Astrocyte (in vitro differentiated cells and primary cell): ENCODE data around the gene TXLNB. TPM values are rescaled to one million over a fixed set of nuclear protein-coding genes. Genes with fewer than 3 reads are reported as not detected.

Source experiments
- DNase-seq: peaks from one replicate; pipeline ENCODE4 v3.0.0-alpha.2; 2010; ENCODE audit warnings: low read depth
- FAIRE-seq: peaks from 2 replicates; lab custom pipeline; 2011; peaks lifted over from hg19 to GRCh38; lab: Jason Lieb, UNC
- H2AFZ ChIP-seq: 2 replicates; pipeline ENCODE4 v1.6.0; 2012; ENCODE audit warnings: low read depth, low read length, inconsistent platforms
- H3K27ac ChIP-seq: 2 replicates; pipeline ENCODE4 v1.5.1; 2011; ENCODE audit warnings: low read depth, low read length, inconsistent platforms
- H3K27me3 ChIP-seq: 2 replicates; pipeline ENCODE4 v1.6.0; 2011; ENCODE audit warnings: low read length, inconsistent platforms; ENCODE audit not compliant: insufficient read depth
- H3K36me3 ChIP-seq: 2 replicates; pipeline ENCODE4 v1.5.1; 2011; ENCODE audit warnings: low read length, inconsistent platforms; ENCODE audit not compliant: insufficient read depth
- H3K4me1 ChIP-seq: 2 replicates; pipeline ENCODE4 v1.5.1; 2011; ENCODE audit warnings: low read length, inconsistent platforms; ENCODE audit not compliant: insufficient read depth
- H3K4me2 ChIP-seq: 2 replicates; pipeline ENCODE4 v1.6.0; 2012; ENCODE audit warnings: low read length, inconsistent platforms
- H3K4me3 ChIP-seq: 2 replicates; pipeline ENCODE4 v1.5.1; 2011; ENCODE audit warnings: low read depth, mild to moderate bottlenecking, low read length, inconsistent platforms; ENCODE audit not compliant: insufficient read depth
- H3K79me2 ChIP-seq: 2 replicates; pipeline ENCODE4 v1.6.0; 2012; ENCODE audit warnings: mild to moderate bottlenecking, low read length, inconsistent platforms; ENCODE audit not compliant: insufficient read depth
- H3K9ac ChIP-seq: 2 replicates; pipeline ENCODE4 v1.6.0; 2012; ENCODE audit warnings: mild to moderate bottlenecking, low read length, inconsistent platforms
- H3K9me3 ChIP-seq: 2 replicates; pipeline ENCODE4 v1.5.1; 2012; ENCODE audit warnings: low read depth, mild to moderate bottlenecking, low read length, inconsistent platforms; ENCODE audit not compliant: insufficient read depth
- H4K20me1 ChIP-seq: 2 replicates; pipeline ENCODE4 v1.6.0; 2012; ENCODE audit warnings: low read length, inconsistent platforms; ENCODE audit not compliant: insufficient read depth
- H3K27ac Mint-ChIP-seq: one replicate; pipeline ENCODE4 v1.8.0; 2021; ENCODE audit warnings: mild to moderate bottlenecking, mixed read lengths; ENCODE audit not compliant: unreplicated experiment
- H3K27me3 Mint-ChIP-seq: one replicate; pipeline ENCODE4 v1.8.0; 2021; ENCODE audit warnings: low read depth, mixed read lengths; ENCODE audit not compliant: unreplicated experiment
- H3K36me3 Mint-ChIP-seq: one replicate; pipeline ENCODE4 v1.8.0; 2021; ENCODE audit warnings: low read depth, mixed read lengths; ENCODE audit not compliant: unreplicated experiment
- H3K4me1 Mint-ChIP-seq: one replicate; pipeline ENCODE4 v1.8.0; 2021; ENCODE audit warnings: low read depth, mixed read lengths; ENCODE audit not compliant: unreplicated experiment
- H3K4me3 Mint-ChIP-seq: one replicate; pipeline ENCODE4 v1.8.0; 2021; ENCODE audit warnings: mild to moderate bottlenecking, moderate library complexity, mixed read lengths; ENCODE audit not compliant: unreplicated experiment
- H3K9me3 Mint-ChIP-seq: one replicate; pipeline ENCODE4 v1.8.0; 2021; ENCODE audit warnings: mild to moderate bottlenecking, mixed read lengths; ENCODE audit not compliant: unreplicated experiment
- CTCF ChIP-seq: IDR thresholded peaks from 2 replicates; pipeline ENCODE4 v1.5.1; 2011; ENCODE audit warnings: low read depth, mild to moderate bottlenecking, inconsistent platforms, low read length, moderate library complexity; ENCODE audit not compliant: insufficient read depth
- EZH2 ChIP-seq: IDR thresholded peaks from 2 replicates; pipeline ENCODE4 v1.6.1; 2012; ENCODE audit warnings: mild to moderate bottlenecking, low read length, inconsistent platforms; ENCODE audit not compliant: insufficient read depth
- total RNA-seq: library from RNA; stranded (reverse); gene quantifications from 2 replicates; pipeline ENCODE4 v1.2.1, GENCODE V29; 2021

TXLNB gene
- total RNA-seq, 1 donor from 2014 or later: 0.57 TPM

- Histone ChIP-seq H3K9me3 (no peaks in the 10 kb centered on the region), H4K20me1 (no peaks in the 10 kb centered on the region), H3K4me2 (no peak overlapping the region), H2AFZ (no peak overlapping the region), H3K79me2 (no peaks in the 10 kb centered on the region), H3K4me1 (no peaks in the 10 kb centered on the region), H3K4me3 (no peak overlapping the region), H3K27ac (no peak overlapping the region), H3K27me3 (no peaks in the 10 kb centered on the region), H3K9ac (no peak overlapping the region), H3K36me3 (no peaks in the 10 kb centered on the region)
- Mint-ChIP-seq H3K27me3 (no peaks in the 10 kb centered on the region), H3K9me3 (peaks cover 1% of the 10 kb centered on the region), H3K27ac (no peak overlapping the region), H3K4me3 (no peak overlapping the region), H3K36me3 (no peaks in the 10 kb centered on the region), H3K4me1 (no peaks in the 10 kb centered on the region)
- no peak for TF ChIP-seq CTCF
- no peak for TF ChIP-seq EZH2
- no peak for DNase-seq
- FAIRE-seq: no peak
Measured at GRCh38 chr6:139198529-139199288, 93.1 kb downstream of the TXLNB start.

- H3K9me3 Mint-ChIP-seq: no peaks in the 10 kb centered on the region
- no peaks in the 10 kb centered on the region for H3K79me2 ChIP-seq
- FAIRE-seq: no peak
- no peak for DNase-seq
- no peak overlapping the region for H3K4me2 ChIP-seq
- no peaks in the 10 kb centered on the region for H3K36me3 ChIP-seq
- no peak overlapping the region for H3K27ac ChIP-seq
- no peak overlapping the region for H3K4me3 ChIP-seq
- H3K27me3 ChIP-seq: no peaks in the 10 kb centered on the region
- no peaks in the 10 kb centered on the region for H4K20me1 ChIP-seq
- H3K4me1 ChIP-seq: no peaks in the 10 kb centered on the region
- H3K36me3 Mint-ChIP-seq: no peaks in the 10 kb centered on the region
- H3K27ac Mint-ChIP-seq: no peak overlapping the region
- H3K27me3 Mint-ChIP-seq: no peaks in the 10 kb centered on the region
- H3K9me3 ChIP-seq: no peaks in the 10 kb centered on the region
- no peak overlapping the region for H2AFZ ChIP-seq
- TF ChIP-seq CTCF: no peak
- no peak overlapping the region for H3K9ac ChIP-seq
- H3K4me1 Mint-ChIP-seq: no peaks in the 10 kb centered on the region
- H3K4me3 Mint-ChIP-seq: no peak overlapping the region
Measured at GRCh38 chr6:139194740-139195139, 97.1 kb downstream of the TXLNB start.

Other genes starting within 250 kb of the TXLNB start
- 10.3 and 11.1 TPM in 2 replicates for gene HECA, start 156.9 kb downstream of the TXLNB start, total RNA-seq
- gene CITED2, start 82.7 kb upstream of the TXLNB start, total RNA-seq: 348 and 449 TPM in 2 replicates